AG04450 (cell line): ENCODE results near the gene PPP1R12C. TPM values are rescaled to one million over a fixed set of nuclear protein-coding genes. Genes with fewer than 3 reads are reported as not detected.
"Not testable (repeated sequence)": the region's sequence is repeated elsewhere in the genome, so short reads cannot be mapped to it uniquely, and the experiment has no call there.

ENCODE experiments used
- CTCF ChIA-PET: fragments of 300-600, 350-600 bp; formaldehyde crosslinking; extraction: SDS; loops from one replicate; lab custom pipeline; 2022; ENCODE audit warnings: antibody characterized with exemption, inconsistent platforms; lab: Charles Lee
- POLR2A ChIA-PET: fragments of 350-600 bp; formaldehyde crosslinking; extraction: SDS; loops from one replicate; lab custom pipeline; 2021; ENCODE audit warnings: antibody characterized with exemption, inconsistent platforms; lab: Yijun Ruan, JAX
- DNase-seq: peaks from one replicate; pipeline ENCODE4 v3.0.0-alpha.2; 2011; ENCODE audit warnings: low read depth, low spot score
- H3K27ac ChIP-seq: one replicate; pipeline ENCODE4 v1.5.1; 2012; ENCODE audit warnings: low read depth, low read length, control low read depth
- H3K27me3 ChIP-seq: one replicate; pipeline ENCODE4 v1.6.0; 2012; ENCODE audit warnings: low read length; ENCODE audit not compliant: control insufficient read depth, insufficient read depth
- H3K4me3 ChIP-seq: 2 replicates; pipeline ENCODE4 v1.5.1; 2011; ENCODE audit warnings: mild to moderate bottlenecking, low read depth, low read length, control low read depth
- H3K9me3 ChIP-seq: 2 replicates; pipeline ENCODE4 v1.5.1; 2012; ENCODE audit warnings: low read length; ENCODE audit not compliant: control insufficient read depth, insufficient read depth
- CTCF ChIP-seq: IDR thresholded peaks from 2 replicates; pipeline ENCODE4 v1.5.1; 2011; ENCODE audit warnings: low read depth, low read length, control low read depth, inconsistent platforms
- polyA plus RNA-seq: library from polyadenylated mRNA; depleted of rRNA; stranded (reverse); fragments of >200 nt; gene quantifications from 2 replicates; pipeline ENCODE4 v1.2.3, GENCODE V29; 2011

PPP1R12C gene
- polyA plus RNA-seq, 1 experiment: 24.2 TPM

- TF ChIP-seq CTCF: no peak
- no peak for DNase-seq
- no peaks in the 10 kb centered on the region for H3K27me3 ChIP-seq
- H3K27ac ChIP-seq: no peak overlapping the region
- H3K4me3 ChIP-seq: no peak overlapping the region
- H3K9me3 ChIP-seq: no peaks in the 10 kb centered on the region; the same call in 1 of the 2 replicates
- ChIA-PET CTCF (interaction anchor here (0.7 kb wide), 1 partner anchor 23 kb away, joined by 5 read pairs; no protein-coding TSS in a partner anchor), POLR2A (no interaction called here)
These were observed 6.1 kb downstream of the PPP1R12C start for GRCh38 chr19:55111238-55111831.

DNA sequence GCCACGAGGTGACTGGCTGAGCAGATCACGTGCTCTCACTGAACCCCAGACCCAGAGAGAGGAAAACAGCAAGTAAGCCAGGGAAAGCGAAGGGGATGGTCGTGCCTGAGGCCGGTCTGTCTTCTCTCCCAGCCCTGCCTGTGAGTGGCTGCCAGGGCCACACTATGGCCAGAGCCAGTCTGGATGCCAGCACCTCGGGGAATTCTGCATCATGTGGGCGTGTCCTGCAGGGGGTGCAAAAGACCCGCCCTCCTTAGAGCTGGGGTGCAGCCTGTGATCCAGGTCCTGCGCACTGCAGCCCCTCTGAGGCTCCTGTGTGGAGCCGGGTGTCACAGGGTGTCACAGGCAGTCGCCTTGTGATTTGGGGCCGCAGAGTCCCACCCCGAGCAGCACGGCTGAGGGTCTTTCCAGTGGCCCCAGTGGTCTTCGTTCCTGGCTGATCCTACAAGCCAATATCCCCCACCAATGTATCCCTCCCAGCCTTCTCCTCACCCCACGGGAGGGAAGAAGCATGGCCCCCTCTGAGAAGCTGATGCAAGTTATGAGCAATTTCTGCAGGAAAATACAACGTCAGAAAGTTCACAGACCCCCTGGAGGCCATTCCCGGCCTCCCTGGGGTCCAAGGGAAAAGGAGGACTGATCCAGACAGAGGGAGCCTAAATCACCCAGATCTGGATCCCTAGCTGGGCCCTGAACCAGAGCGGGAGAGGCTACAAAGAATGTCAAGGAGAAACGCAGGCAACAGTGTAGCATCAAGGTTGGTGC is 7.7 kb downstream of the PPP1R12C start:
- H3K27ac ChIP-seq: no peak overlapping the region
- ChIA-PET POLR2A (no interaction called here), CTCF (interaction anchor here (0.6 kb wide), 1 partner anchor 629 kb away, joined by 4 read pairs; no protein-coding TSS in a partner anchor)
- no peaks in the 10 kb centered on the region; the same call in 1 of the 2 replicates for H3K9me3 ChIP-seq
- no peak for DNase-seq
- no peak for TF ChIP-seq CTCF
- H3K4me3 ChIP-seq: no peak overlapping the region
- H3K27me3 ChIP-seq: no peaks in the 10 kb centered on the region

DNA sequence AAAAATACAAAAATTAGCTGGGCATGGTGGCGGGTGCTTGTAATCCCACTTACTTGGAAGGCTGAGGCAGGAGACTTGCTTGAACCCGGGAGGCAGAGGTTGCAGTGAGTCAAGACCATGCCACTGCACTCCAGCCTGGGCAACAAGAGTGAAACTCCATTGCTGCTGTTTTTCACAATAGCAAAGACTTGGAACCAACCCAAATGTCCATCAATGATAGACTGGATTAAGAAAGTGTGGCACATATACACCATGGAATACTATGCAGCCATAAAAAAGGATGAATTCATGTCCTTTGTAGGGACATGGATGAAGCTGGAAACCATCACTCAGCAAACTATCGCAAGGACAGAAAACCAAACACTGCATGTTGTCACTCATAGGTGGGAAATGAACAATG is 10.2 kb downstream of the PPP1R12C start:
- DNase-seq, H3K27me3 ChIP-seq, POLR2A ChIA-PET, H3K27ac ChIP-seq, H3K4me3 ChIP-seq: not testable (repeated sequence)
- peaks cover 11% of the 10 kb centered on the region for H3K9me3 ChIP-seq
- CTCF ChIA-PET: interaction anchor here (0.7 to 4.4 kb wide), 2 partner anchors 18 to 1315 kb away, joined by 3 to 19 read pairs; no protein-coding TSS in a partner anchor

DNA sequence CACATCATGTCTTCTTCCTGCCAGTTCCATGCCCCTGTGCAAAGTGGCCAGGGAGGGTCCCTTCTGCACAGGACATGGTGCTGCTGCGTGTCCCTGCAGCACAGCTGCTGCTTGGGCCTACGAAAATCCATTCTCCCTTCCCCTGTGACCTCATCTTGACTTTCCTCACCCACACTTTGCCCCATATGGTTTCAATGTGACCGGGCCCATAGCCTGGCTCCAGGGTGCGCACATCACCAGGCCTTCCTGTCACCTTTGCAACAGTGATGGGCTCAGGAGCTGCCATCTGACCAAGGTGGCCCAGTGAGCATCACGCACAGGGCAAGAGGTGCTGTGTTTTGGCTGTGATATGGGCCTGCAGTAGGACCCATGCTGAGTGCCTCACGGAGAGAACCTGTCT is 10.8 kb downstream of the PPP1R12C start:
- no peak overlapping the region for H3K27ac ChIP-seq
- TF ChIP-seq CTCF: no peak
- no peaks in the 10 kb centered on the region for H3K27me3 ChIP-seq
- POLR2A ChIA-PET: interaction anchor here (1.0 kb wide), 1 partner anchor 11 kb away, joined by 4 read pairs; no protein-coding TSS in a partner anchor
- H3K4me3 ChIP-seq: no peak overlapping the region
- no peak for DNase-seq
- peaks cover 11% of the 10 kb centered on the region for H3K9me3 ChIP-seq
- CTCF ChIA-PET: interaction anchor here (0.7 to 4.4 kb wide), 2 partner anchors 18 to 1314 kb away, joined by 3 to 19 read pairs; no protein-coding TSS in a partner anchor

DNA sequence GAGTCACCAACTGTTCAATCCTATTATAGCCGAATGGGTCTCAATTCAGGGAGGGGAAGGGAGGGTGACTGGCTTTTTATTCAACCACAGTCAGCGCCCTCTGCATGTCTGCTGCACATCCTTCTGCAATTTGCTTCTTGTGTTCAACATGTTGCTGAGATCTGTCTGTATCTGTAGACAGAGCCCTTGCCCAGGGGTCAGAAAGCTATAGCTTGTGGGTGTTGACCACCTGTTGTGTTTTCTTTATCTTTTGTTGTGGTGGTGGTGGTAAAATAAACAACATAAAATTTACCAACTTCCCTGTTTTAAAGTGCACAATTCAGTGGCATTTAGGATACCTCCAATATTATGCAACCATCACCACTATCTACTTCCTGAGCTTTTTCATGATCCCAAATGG is 12.2 kb downstream of the PPP1R12C start:
- no peak for TF ChIP-seq CTCF
- H3K4me3 ChIP-seq: no peak overlapping the region
- POLR2A ChIA-PET: no interaction called here
- CTCF ChIA-PET: interaction anchor here (4.4 kb wide), 1 partner anchor 16 kb away, joined by 19 read pairs; no protein-coding TSS in a partner anchor
- no peak overlapping the region for H3K27ac ChIP-seq
- DNase-seq: no peak
- no peaks in the 10 kb centered on the region for H3K27me3 ChIP-seq
- H3K9me3 ChIP-seq: peaks cover 11% of the 10 kb centered on the region
